Measurements from ENCODE around the gene ATG7.

GRCh38 chr3:11436775-11437174, 164.6 kb downstream of the ATG7 start:
- TF ChIP-seq CTCF (IDR thresholded peaks at IDR 0.05; ENCODE audit: insufficient read depth, low read length, poor library complexity, severe bottlenecking) (no peak), EZH2phosphoT487 (conservative IDR thresholded peaks at IDR 0.05; ENCODE audit: low read length) (no peak)

Data from SU-DHL-6 (cell line).